Right cardiac atrium (tissue), 5 donors: ENCODE measurements around the gene PLSCR3. TPM values are rescaled to one million over a fixed set of nuclear protein-coding genes. Genes with fewer than 3 reads are reported as not detected.

Source experiments
- ATAC-seq, 2 donors: fragments of 200-7000 bp; cut with Tn5 transposase; one replicate each; pipeline versions ENCODE4 v1.8.0 to v1.9.1; 2020; ENCODE audit warnings: moderate library complexity in 2 of 2, mild to moderate bottlenecking in 1 of 2
- DNase-seq, 3 donors: peaks; one replicate each; pipeline ENCODE4 v3.0.0-alpha.2; 2020
- H3K27ac ChIP-seq: one replicate; pipeline ENCODE4 v1.5.1; 2013; ENCODE audit warnings: mild to moderate bottlenecking, low read length, control low read depth, moderate library complexity
- H3K27me3 ChIP-seq: one replicate; pipeline ENCODE4 v1.6.1; 2013; ENCODE audit not compliant: control insufficient read depth, insufficient read depth
- H3K4me1 ChIP-seq: one replicate; pipeline ENCODE4 v1.6.1; 2013; ENCODE audit warnings: low read length; ENCODE audit not compliant: control insufficient read depth, insufficient read depth
- H3K4me3 ChIP-seq: one replicate; pipeline ENCODE4 v1.5.1; 2013; ENCODE audit warnings: low read length, control low read depth
- H3K9me3 ChIP-seq: one replicate; pipeline ENCODE4 v1.6.1; 2013; ENCODE audit warnings: low read length; ENCODE audit not compliant: control insufficient read depth
- WGBS: extraction: QIAGEN DNeasy Blood & Tissue Kit; methylation state at CpG from one replicate; pipeline ENCODE4 v1.1.7; 2013; 5-methylcytosine and 5-hydroxymethylcytosine counted together
- intact Hi-C, 4 donors: fragments of 100-400 bp; cut with DNase I; formaldehyde crosslinking; loops; one replicate each; pipeline versions ENCODE4 v1.11.0 to v1.14.0; 2022 to 2023
- polyA plus RNA-seq: library from polyadenylated mRNA; stranded (reverse); fragments of 200-250 nt; gene quantifications from one replicate; pipeline ENCODE4 v1.2.3, GENCODE V29; 2013
- total RNA-seq, 4 donors: library from RNA; stranded (reverse); fragmentation: NEBNext Ultra II Directional; extraction: Animal tissue kit (Norgen Biotek cat#: 25700); gene quantifications; one replicate each; pipeline ENCODE4 v1.2.1, GENCODE V29; 2021
- donor health status: healthy with polysubstance abuse.
- donor health status: DM: no; HTN: yes; CAD: no.
- donor health status: DM: no; HTN: no; CAD: no.
- donor health status: DM: no; HTN: yes; CAD: no; lungs with severe emphysema.
- donor health status: DM: yes; HTN: yes; CAD: no.

Gene PLSCR3
- total and polyA plus RNA-seq, 5 donors = 19.8 to 25.9 (median 23.7) TPM

- Histone ChIP-seq H3K27me3 (no peaks in the 10 kb centered on the region), H3K9me3 (no peaks in the 10 kb centered on the region), H3K4me1 (no peaks in the 10 kb centered on the region), H3K4me3 (no peak overlapping the region), H3K27ac (no peak overlapping the region)
- WGBS = 87% methylated on average over 23 of the region's 23 CpGs
- DNase-seq = peak in 2 of 3 donors; percentile 48 to 50
- no peak for ATAC-seq
- intact Hi-C loops = no loop called here
Measured at GRCh38 chr17:7415784-7416183, 21.5 kb upstream of the PLSCR3 start.

GRCh38 chr17:7414837-7415236 lies 20.5 kb upstream of the PLSCR3 start:
- Histone ChIP-seq H3K27me3 (no peaks in the 10 kb centered on the region), H3K9me3 (no peaks in the 10 kb centered on the region), H3K4me1 (no peaks in the 10 kb centered on the region), H3K27ac (no peak overlapping the region), H3K4me3 (no peak overlapping the region)
- intact Hi-C loops = no loop called here
- peak in 1 of 3 donors; percentile 54 for DNase-seq
- 86% methylated on average over 14 of the region's 14 CpGs for WGBS
- ATAC-seq = no peak

DNA sequence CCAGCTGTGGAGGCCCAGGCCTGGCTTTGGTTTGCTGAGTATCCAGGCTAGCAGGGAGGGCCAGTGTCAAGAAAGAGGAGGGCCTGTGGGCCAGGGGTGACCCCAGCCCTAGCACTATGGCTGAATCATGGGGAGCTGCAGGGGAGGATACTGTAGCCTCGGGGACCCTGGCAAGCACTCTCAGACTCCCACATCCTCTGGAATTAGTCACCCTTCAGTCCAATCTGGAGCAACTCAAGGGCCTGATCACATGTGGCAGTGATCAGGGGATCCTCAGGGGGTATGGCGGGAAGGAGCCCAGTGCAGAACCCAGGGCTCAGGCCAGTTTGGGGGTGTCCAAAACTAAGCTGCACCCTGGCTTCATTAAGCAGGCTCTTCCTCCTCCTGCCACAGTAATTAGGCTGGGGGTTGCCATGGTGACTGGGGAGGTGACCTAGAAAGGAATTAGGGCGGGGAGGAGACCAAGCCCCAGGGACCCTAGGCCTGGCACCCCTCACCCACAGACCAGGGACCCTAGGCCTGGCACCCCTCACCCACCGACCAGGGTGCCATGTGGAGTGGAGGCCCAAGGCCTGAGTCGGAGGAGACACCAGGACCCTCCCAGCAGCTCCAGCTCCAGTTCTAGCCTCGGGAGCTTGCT lies 19.1 kb upstream of the PLSCR3 start:
- intact Hi-C loops = no loop called here
- 78% methylated on average over 6 of the region's 6 CpGs for WGBS
- Histone ChIP-seq H3K9me3 (no peaks in the 10 kb centered on the region), H3K27me3 (no peaks in the 10 kb centered on the region), H3K27ac (no peak overlapping the region), H3K4me1 (no peaks in the 10 kb centered on the region), H3K4me3 (no peak overlapping the region)
- ATAC-seq (peak in 1 of 2 donors; percentile 3), DNase-seq (peak in 1 of 3 donors; percentile 27)

DNA sequence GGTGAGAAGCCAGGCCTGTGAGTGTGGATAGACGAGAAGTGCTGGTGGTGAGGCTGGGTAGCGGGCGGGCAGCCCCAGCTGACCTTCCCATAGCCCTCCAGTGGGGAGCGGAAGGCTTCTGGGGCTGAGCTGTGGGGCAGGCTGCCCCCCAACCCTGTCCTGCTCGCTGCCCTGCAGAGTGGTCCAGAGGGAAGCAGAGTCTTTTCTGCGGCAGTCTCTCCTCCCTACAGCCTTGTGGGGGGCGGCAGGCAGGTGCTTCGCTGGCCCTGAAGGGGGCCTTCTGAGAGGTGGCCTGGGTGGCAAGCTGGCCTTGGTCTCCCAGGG lies 17.1 kb upstream of the PLSCR3 start:
- no peaks in the 10 kb centered on the region for H3K27me3 ChIP-seq
- H3K27ac ChIP-seq = no peak overlapping the region
- WGBS = 92% methylated on average over 8 of the region's 8 CpGs
- intact Hi-C loops = no loop called here
- ATAC-seq (no peak), DNase-seq (peak in 1 of 3 donors; percentile 46)
- H3K9me3 ChIP-seq = no peaks in the 10 kb centered on the region
- H3K4me3 ChIP-seq = no peak overlapping the region
- H3K4me1 ChIP-seq = no peaks in the 10 kb centered on the region

GRCh38 chr17:7410634-7411426 lies 16.5 kb upstream of the PLSCR3 start:
- H3K9me3 ChIP-seq = no peaks in the 10 kb centered on the region
- intact Hi-C loops = no loop called here
- H3K27me3 ChIP-seq = no peaks in the 10 kb centered on the region
- peak in 1 of 3 donors; percentile 45 for DNase-seq
- WGBS = 90% methylated on average over 25 of the region's 25 CpGs
- H3K27ac ChIP-seq = no peak overlapping the region
- no peaks in the 10 kb centered on the region for H3K4me1 ChIP-seq
- H3K4me3 ChIP-seq = no peak overlapping the region
- ATAC-seq = no peak

GRCh38 chr17:7409716-7410115 lies 15.4 kb upstream of the PLSCR3 start:
- intact Hi-C loops = no loop called here

GRCh38 chr17:7408863-7409262 lies 14.5 kb upstream of the PLSCR3 start:
- DNase-seq (peak in 1 of 3 donors; percentile 53), ATAC-seq (no peak)
- 82% methylated on average over 6 of the region's 6 CpGs for WGBS
- H3K4me1 ChIP-seq = no peaks in the 10 kb centered on the region
- intact Hi-C loops = no loop called here
- no peaks in the 10 kb centered on the region for H3K27me3 ChIP-seq
- H3K4me3 ChIP-seq = no peak overlapping the region
- no peak overlapping the region for H3K27ac ChIP-seq
- H3K9me3 ChIP-seq = no peaks in the 10 kb centered on the region

More at GRCh38 chr17:7409716-7410115, 15.4 kb upstream of the PLSCR3 start:
- H3K27ac ChIP-seq = no peak overlapping the region
- DNase-seq = peak in 1 of 3 donors; percentile 8
- no peak overlapping the region for H3K4me3 ChIP-seq
- no peaks in the 10 kb centered on the region for H3K9me3 ChIP-seq
- H3K4me1 ChIP-seq = no peaks in the 10 kb centered on the region
- no peaks in the 10 kb centered on the region for H3K27me3 ChIP-seq
- ATAC-seq = no peak
- 90% methylated on average over 6 of the region's 6 CpGs for WGBS

GRCh38 chr17:7408252-7408727 lies 14.0 kb upstream of the PLSCR3 start:
- 72% methylated on average over 58 of the region's 58 CpGs for WGBS
- Histone ChIP-seq H3K9me3 (no peaks in the 10 kb centered on the region), H3K27me3 (no peaks in the 10 kb centered on the region), H3K4me1 (no peaks in the 10 kb centered on the region), H3K4me3 (no peak overlapping the region), H3K27ac (no peak overlapping the region)
- ATAC-seq (no peak), DNase-seq (peak in 2 of 3 donors; percentile 47 to 63)
- intact Hi-C loops = no loop called here

GRCh38 chr17:7407485-7408251 lies 13.3 kb upstream of the PLSCR3 start, which contains the start of gene NLGN2:
NLGN2 (plus strand) TSS chr17:7407845; CDS start chr17:7408256, 411 bp downstream.
- H3K27ac ChIP-seq = no peak within 1 kb of the TSS
- intact Hi-C loops = no loop called here
- ATAC-seq (no peak), DNase-seq (peak in 1 of 3 donors; percentile 20)
- WGBS = 59% methylated on average over 11 of the region's 12 CpGs
- H3K4me1 ChIP-seq = peaks cover 3% of the 10 kb centered on the region
- no peaks in the 10 kb centered on the region for H3K9me3 ChIP-seq
- H3K27me3 ChIP-seq = no peaks in the 10 kb centered on the region
- H3K4me3 ChIP-seq = no peak within 1 kb of the TSS

GRCh38 chr17:7407082-7407481 lies 12.8 kb upstream of the PLSCR3 start:
- intact Hi-C loops = no loop called here

More at GRCh38 chr17:7407082-7407481, 12.8 kb upstream of the PLSCR3 start:
- H3K27ac ChIP-seq = no peak overlapping the region
- peaks cover 3% of the 10 kb centered on the region for H3K4me1 ChIP-seq
- DNase-seq (no peak), ATAC-seq (no peak)
- H3K9me3 ChIP-seq = no peaks in the 10 kb centered on the region
- 87% methylated on average over 13 of the region's 13 CpGs for WGBS
- H3K27me3 ChIP-seq = no peaks in the 10 kb centered on the region
- no peak overlapping the region for H3K4me3 ChIP-seq
